HG03378 (cell line): Measurements from ENCODE around the gene LAMA3.
A peak's percentile ranks its signal among the peaks of the same experiment; 100 is the strongest.

ENCODE experiments used
- ATAC-seq: cut with Tn5 transposase; IDR thresholded peaks from one replicate; pipeline ENCODE4 v1.9.1; 2021; ENCODE audit warnings: mild to moderate bottlenecking, moderate library complexity; ENCODE audit not compliant: unreplicated experiment

The LAMA3 gene

DNA sequence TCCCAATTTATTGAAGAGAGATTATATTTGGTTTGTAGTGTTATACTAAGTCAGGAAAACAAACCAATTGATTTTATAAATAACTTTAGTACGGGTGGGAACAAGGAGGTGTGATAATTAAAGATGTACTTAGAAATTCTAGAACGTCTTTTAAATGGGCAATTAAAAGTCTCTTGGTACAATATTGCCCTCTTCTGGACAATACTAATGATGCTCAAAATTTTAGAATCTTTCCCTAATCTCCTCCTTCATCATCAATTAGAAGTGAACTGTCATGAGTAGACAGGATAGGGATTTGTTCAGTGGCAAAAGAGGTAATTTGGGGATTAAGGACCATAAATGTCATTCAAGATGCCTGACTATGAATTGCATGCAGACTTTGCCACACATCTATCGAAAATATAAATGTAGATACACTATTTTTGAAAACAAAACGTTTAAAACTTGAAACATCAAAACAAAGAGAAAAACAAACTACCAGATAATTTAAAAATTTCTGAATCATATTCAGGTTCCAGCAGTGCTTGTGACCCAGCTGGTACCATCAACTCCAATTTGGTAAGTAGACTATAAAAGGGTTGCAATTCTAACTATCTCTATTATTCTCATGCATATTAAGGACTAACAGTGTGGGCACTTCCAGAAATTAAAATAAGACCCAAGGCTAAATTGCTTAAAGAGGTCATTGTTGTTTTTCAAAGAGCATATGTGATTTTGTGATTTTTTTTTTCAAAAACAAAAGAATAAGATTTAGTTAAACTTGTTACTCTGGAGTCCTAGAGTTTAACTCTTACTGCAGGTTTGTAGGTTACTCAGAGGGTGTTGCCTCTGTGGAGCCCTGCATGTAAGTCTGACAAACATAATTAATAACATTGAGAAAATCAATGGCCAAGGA, 123.5 kb downstream of the LAMA3 start:
- no peak for ATAC-seq

DNA sequence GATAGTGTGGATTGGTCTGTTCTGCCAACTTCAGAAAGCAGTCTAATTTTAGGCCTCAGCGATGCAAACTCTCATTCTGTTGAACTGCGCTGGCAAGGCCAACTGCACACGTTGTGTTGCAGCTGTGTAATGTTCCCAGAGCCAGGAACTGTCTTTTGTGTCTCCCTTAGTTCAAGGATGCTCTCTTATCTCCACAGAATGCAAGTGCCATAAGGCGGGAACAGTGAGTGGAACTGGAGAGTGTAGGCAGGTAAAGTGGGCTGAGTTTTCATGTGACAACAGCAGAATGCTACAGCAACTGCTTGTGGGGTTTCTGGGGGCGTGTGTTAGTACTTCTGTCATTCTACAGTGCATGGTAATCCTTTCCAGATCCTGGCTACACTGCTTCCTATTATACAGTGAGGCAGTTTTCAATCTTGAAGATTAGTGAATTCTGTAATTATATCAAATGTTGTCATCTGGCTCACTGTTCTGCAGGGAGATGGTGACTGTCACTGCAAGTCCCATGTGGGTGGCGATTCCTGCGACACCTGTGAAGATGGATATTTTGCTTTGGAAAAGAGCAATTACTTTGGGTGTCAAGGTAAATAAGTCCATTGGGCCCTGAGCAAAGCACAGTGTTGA, 125.8 kb downstream of the LAMA3 start:
- no peak for ATAC-seq

DNA sequence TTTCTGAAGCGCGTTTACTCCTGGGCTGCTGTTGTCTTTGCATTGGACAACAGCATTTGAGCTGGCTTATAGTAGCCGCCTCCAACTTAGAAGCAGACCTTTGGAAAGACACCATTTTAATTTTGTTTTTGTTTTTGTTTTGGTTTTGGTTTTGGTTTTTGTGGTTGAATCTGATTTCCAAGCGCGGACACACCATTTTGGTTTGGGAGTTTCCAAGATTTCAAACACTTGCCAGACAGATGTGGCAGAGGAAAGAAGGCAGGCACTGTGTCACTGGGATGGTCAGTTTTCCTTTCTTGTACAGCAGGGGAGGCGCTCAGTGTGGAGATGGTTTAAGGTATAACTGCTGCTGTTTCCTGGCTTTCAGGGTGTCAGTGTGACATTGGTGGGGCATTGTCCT, 126.8 kb downstream of the LAMA3 start:
- no peak for ATAC-seq

DNA sequence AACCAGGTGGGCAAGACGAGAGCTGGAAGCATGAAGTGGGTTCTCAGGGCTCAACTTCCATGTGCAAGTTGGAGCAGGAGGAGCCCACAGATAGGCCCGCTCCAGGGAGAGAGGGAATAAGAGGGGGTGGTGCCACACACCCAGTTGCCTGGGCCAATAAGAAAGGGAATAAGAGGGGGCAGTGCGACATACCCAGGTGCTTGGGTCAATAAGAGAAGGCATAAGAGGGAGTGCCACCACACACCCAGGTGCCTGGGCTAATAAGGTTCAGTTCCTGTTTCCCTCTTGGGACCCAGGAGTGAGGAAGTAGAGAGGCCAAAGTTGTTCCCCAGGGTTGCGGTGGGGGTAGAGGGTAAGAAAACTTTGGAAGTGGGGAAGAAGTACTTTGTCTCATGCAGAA, 127.5 kb downstream of the LAMA3 start:
- no peak for ATAC-seq

DNA sequence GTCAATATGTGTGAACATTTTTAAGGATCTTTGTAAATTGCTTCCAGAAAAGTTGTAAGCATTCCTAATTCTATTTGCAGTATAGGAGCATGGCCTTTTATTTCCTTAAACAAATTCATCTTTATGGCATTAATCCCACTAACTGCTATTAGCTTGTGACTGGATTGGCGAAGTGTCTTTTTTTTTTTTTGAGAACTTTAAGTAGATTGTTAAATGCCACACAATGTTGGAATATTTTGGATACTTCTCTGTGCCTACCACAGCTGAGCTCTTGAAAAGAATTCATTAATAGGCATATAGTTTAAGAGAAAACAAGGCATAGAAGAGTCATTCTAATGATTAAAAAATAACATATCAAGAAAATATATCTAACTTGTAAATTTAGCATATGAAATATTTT, 129.7 kb downstream of the LAMA3 start:
- ATAC-seq: no peak

DNA sequence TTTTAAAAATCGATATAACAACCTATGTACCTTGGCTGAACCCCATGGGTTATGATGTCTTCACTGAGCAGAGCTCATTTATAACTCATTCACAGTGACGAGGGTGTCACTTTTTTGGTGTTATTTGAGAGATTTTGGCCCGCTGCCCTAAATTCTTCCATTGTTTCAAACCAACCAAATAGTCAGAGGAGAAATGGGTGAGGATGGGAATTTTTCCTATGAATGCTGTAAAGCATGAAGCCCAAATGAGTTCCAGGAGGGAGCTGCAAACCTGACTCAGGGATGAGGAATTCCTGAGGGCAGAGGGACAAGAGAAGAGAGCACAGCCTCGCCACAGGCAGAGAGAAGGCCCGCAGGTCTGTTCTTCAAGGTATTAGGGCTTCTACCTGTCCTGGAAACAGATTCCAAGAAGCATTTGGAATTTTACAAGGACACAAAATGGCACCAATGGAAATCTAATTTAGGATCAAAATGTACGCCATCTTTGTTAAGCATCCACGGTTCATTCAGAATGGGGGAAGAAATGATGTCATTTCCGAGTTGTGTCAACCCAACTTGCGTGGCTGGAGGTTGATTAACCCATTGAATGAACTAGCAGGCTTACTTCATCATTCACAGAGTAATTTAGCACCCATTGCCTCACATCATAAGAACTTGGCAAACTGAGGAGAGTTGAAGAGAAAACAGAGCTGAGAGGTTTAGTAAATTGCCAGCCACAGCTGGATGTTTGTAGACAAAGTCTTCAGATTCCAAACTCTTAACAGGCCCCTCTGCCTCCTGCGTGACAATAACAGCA, 133.5 kb downstream of the LAMA3 start:
- ATAC-seq: no peak

DNA sequence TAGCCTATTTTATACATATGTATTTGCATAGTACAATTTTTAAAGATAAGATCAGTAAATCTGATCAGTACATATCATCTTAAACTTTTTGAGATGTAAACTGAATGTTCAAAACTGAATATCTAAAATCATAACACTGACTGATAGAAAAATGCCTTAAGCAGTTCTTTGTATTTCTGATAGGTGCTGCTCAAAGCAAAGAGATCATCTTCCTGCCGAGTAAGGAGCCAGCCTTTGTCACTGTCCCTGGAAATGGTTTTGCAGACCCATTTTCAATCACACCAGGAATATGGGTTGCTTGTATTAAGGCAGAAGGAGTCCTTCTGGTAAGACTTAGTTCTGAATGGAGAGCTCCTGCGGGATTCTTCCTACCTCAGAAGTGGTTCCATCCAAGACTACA, 135.0 kb downstream of the LAMA3 start:
- no peak for ATAC-seq

DNA sequence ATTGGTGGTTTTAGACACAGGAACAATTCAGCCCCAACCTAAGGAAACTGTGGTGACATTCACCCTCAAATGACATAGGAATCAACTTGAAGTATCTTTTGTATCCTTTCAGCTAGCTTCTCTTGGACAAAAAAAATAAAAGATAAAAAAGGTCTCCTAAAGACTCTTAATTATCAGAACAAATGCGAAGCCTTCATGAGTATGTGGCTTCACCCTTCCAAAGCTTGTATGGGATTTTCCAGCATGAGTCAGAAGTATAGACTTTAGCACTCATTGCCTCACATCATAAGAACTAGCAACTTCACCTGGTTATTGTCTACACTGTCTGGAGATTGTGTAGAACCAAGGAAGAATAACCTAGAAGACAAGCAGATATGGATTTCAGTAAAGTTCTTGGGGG, 135.4 kb downstream of the LAMA3 start:
- no peak for ATAC-seq

DNA sequence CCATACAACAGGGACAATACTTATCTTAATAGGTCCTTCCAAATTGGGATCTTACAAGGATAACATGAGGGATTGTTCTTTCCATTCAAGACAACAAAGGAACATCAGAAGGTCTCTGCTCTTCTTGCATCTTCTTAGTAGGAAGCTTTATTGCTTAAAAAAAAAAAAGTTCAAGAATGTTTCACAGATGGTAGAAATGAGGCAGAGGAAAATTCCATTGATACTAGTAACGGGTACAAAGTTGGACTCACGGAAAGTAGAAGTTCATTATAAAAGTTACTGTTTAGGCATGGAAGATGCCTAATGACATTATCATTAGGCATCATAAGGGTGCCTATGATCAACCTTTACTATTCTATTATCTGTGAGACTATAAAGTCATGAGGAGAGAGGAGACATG, 136.2 kb downstream of the LAMA3 start:
- ATAC-seq: no peak

DNA sequence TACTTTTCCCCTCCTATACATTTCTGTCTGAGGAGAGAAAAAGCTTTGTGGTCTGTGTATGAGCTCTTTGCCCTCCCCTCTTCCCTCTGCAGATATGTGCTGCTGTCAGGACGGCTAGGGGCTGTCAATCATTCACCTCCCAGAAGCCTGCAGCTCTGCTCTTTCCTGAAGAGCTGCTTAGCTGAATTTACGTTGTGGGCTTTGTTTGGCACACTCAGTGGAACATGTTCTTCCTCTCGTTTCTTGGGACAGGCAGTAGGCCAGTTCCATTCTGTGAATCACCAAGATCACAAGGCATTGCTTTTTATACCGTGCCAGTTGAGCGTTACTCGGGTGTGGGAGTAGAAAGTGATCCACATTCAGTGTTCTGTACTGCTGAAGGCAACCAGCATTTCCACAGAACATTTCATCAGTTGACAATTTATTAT, 136.7 kb downstream of the LAMA3 start:
- peak; percentile 53 for ATAC-seq

DNA sequence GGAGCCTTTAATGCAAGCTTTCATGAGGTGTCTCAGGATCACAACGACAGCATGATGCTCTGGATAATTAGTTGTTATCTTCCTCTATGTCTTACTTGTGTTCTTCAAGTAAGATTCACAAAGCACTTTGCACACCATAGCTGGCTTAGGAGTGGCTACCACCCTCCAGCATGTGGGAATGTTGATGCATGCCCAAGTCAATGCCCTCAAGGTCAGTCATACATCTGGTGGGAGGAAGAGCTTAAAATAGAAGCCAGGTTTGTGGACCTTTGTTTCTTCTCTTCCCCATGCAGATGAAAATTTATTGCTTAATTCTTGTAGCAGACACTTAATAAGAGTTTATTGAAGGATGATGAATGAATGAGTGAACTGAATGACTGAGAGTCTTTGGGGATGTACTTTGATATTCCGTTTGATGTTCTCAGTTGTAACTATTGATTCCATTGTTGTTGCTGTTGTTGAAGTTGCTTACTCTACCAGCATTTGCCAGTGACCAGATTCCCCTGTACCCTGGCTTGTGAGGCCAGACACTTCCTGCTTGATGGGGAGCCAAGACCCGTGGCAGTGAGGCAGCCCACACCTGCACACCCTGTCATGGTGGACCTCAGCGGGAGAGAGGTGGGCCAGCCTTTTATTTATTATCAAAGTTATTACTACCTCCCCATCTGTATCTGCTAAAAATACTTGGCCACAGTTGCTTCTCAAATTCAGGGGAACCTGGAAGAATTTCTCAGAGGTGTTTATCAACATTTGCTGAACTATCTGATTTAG, 137.8 kb downstream of the LAMA3 start:
- ATAC-seq: no peak

DNA sequence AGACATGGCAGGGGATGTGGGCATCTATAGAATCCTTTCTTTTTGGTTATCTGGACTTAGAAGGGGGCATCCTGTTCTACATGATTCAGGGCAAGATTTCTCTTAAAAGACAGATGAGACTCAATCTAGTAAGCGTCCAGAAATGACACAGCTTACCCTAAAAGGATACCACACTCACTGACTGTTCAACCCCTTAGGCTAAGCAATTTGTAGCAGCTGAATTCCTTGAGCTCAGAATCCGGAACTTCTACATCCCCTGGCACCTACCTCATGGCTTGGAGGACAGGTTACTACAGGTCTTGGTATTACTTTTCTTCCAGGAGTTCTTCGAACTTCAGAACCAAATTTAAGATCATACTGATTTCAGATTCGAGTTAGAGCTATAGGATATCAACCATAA, 138.4 kb downstream of the LAMA3 start:
- ATAC-seq: no peak

DNA sequence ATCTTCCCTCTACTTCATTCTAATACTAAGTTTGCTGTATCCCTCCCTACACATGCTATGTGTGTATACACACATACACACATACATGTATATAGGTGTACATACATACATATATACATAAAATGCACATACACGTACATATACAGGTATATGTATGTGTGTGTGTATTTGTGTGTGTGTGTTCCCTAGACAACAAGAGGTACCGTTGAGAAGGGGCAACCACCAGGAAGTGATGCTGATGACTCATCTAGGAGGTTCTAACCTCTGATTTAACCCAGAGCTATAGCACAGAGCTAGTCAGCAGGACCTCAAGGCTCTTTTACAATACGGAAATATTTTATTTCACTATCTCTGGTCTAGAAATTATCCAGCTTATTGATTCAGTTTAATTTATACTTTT, 139.2 kb downstream of the LAMA3 start:
- ATAC-seq: peak; percentile 96

DNA sequence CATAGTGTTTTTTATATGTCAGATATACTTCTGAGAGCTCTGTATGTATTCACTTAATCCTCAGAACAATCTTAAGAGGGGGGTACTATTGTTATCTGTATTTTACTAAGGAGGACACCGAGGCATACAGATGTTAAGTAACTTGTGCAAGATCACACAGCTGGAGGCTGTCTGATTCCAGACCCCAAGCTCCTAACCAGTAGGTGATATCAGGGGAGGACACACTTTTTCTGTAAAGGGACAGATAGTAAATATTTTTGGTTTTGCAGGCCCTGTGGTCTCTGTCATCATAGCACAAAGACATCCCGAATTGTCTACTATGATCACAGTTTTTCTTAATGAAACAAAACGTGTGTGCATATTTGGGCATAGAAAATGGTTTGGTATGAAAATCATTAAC, 143.7 kb downstream of the LAMA3 start:
- no peak for ATAC-seq

DNA sequence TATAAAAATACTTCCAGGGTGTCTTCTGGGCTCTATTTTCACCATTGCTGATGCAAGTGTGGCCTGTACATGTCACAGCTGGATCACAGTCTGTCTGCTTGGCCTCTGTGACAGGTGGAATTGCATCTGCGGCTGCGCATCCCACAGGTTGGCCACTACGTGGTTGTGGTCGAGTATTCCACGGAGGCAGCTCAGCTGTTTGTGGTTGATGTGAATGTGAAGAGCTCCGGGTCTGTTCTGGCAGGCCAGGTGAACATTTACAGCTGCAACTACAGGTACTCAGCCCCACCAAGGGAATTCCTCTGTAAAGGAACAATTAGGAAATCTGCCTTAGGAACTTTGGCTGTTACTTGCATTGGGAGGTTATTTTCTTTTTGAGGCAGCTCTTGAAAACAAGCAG, 144.5 kb downstream of the LAMA3 start:
- no peak for ATAC-seq

DNA sequence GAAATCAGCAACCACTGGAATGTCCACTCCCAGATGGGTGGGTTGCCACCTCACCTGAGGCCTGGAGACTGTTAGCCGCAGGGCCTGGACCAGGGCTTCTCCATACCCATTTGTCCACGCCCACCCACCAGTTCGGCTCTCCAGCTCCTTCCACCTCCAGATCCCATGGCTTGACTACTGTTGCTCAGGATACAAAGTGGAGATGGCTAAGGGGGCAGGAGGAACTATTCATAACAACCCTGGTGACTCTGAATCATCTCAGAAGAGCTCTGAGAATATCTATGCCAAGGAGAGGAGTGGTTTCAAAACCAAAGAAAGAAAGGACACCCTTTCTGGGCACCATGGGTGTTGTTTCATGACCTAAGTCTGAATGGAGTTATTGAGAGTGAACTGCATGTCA, 145.8 kb downstream of the LAMA3 start:
- no peak for ATAC-seq

DNA sequence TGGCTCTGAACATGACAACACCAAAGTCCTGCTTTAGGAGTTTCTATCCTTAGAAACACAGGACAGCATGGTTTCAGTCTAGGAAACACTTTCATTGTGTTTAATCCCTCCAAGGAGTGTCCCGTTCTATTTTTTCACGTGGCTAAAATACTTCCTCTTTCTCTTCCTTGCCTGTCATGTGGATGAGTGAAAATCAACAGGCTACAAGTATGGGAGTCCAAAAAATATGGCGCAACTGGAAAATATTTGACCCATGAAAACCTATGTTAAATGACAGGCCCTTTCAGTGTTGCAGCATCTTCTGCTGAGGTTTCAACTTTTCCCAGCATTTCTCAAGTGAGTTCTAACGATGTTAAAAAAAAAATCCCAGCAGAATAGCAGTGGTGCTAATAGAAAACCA, 146.3 kb downstream of the LAMA3 start:
- ATAC-seq: no peak

DNA sequence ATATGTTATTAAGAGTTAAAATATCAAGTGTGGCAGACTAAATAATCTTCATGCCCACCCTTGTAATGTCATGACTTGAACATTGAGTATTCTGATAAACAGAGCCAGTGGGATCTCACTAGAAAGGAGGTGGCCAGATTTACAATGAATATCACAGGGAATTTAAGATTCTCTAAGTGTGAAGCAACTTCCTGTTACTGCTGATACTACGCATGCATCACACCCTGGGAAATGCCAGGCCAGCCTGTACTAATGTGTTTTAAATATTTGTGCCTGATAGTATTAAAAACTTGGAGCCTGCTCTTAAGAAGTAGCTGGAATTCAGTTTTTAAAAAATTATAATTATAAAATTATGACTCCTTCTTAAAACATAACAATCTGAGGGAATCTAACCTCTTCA, 148.3 kb downstream of the LAMA3 start:
- no peak for ATAC-seq

DNA sequence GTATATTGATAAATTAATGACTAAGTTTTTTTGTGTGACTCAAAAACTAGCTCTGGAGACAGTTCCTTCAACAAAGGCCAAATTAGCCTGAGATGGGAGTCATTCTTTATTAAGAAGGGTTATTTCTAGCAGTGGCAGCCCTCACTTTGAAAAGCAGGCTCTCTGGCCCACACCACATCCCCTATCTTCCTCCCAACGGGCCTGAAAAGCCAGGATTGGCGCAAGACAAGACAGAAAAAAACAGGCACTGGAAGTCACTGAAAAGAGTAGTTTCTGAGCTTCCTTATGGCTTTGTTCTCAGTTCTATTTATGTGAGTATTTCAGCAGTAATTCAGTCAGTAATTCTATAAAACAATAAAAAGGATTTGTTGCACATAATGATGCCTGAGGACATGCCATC, 149.0 kb downstream of the LAMA3 start:
- ATAC-seq: no peak

DNA sequence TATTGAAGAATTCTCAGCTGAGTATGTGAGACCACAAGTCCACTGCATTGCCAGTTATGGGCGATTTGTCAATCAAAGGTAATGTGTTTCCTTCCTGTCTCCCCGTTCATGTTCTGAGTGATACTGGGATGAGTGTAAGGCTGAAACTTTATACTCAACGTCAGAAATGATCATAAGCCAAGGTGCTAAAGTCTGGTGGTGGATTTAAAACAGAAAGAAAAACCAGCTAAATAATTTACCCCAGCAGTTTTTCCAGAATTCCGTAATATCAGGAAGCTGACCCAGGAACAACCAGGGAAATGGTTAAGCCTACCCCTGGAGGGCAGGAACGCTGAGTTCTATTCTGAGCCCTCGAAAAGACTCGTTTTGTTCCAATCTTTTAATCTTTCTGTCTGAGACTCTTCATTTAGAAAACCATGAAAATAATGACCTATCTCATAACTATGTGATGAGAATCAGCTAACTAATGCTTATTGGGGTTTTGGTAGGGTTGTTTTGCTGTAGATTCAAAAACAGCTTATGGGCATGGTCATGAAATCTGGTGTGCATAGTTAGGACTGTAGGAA, 149.6 kb downstream of the LAMA3 start:
- ATAC-seq: no peak

DNA sequence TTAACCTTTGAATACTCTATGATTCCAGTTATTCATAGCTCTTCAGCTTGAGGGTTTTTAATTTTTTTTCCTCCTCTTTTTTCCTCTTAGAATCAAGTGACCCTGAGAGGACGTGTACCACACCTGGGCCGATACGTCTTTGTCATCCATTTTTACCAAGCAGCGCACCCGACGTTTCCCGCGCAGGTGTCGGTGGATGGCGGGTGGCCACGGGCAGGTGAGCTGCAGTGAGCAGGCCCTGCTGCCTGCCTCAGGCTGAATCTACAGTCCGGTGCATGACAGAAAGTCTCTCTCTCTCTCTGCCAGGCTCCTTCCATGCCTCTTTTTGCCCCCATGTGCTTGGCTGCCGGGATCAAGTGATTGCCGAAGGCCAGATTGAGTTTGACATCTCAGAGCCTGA, 153.1 kb downstream of the LAMA3 start:
- ATAC-seq: no peak
